ENCODE data around the gene DNAH17.

Gene DNAH17, protein sequence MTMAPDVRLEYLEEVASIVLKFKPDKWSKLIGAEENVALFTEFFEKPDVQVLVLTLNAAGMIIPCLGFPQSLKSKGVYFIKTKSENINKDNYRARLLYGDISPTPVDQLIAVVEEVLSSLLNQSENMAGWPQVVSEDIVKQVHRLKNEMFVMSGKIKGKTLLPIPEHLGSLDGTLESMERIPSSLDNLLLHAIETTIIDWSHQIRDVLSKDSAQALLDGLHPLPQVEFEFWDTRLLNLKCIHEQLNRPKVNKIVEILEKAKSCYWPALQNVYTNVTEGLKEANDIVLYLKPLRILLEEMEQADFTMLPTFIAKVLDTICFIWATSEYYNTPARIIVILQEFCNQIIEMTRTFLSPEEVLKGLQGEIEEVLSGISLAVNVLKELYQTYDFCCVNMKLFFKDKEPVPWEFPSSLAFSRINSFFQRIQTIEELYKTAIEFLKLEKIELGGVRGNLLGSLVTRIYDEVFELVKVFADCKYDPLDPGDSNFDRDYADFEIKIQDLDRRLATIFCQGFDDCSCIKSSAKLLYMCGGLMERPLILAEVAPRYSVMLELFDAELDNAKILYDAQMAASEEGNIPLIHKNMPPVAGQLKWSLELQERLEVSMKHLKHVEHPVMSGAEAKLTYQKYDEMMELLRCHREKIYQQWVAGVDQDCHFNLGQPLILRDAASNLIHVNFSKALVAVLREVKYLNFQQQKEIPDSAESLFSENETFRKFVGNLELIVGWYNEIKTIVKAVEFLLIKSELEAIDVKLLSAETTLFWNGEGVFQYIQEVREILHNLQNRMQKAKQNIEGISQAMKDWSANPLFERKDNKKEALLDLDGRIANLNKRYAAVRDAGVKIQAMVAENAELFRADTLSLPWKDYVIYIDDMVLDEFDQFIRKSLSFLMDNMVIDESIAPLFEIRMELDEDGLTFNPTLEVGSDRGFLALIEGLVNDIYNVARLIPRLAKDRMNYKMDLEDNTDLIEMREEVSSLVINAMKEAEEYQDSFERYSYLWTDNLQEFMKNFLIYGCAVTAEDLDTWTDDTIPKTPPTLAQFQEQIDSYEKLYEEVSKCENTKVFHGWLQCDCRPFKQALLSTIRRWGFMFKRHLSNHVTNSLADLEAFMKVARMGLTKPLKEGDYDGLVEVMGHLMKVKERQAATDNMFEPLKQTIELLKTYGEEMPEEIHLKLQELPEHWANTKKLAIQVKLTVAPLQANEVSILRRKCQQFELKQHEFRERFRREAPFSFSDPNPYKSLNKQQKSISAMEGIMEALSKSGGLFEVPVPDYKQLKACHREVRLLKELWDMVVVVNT (N-terminal part only)

DNA sequence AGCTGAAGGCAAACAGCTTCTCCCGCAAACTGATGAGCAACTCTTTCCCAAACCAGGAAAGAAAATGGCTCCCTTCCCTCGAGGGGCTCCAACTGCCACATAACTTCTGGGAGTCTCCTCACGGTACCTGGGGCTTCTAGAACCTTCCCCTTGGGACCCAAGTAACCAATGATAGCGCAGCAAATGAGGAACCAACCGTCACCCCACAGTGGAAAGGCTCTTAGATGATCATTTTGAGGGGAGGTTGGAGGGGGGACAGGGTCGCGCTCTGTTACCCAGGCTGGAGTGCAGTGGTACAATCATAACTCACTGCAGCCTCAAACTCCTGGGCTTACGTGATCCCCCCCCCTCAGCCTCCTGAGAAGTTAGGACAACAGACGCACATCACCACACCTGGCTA, at the start of gene DNAH17:
DNAH17 (minus strand) TSS at position 101 of the 400 bp plus-strand sequence. CDS start 2,339 bp downstream, outside the sequence.
- Histone ChIP-seq H3K36me3 (ENCODE audit: insufficient read depth, low read length) (no peaks in the 10 kb centered on the region), H3K27ac (ENCODE audit: low read depth, low read length) (no peak within 1 kb of the TSS), H3K4me3 (ENCODE audit: low read depth in 1 of 2, low read length in 2 of 2) (no peak within 1 kb of the TSS), H3K27me3 (ENCODE audit: control insufficient read depth in 1 of 2, insufficient read depth in 2 of 2, low read length in 2 of 2) (no peaks in the 10 kb centered on the region), H3K4me1 (ENCODE audit: insufficient read depth, low read length) (no peaks in the 10 kb centered on the region), H3K9ac (ENCODE audit: low read length) (no peak within 1 kb of the TSS), H3K9me3 (ENCODE audit: low read length) (no peaks in the 10 kb centered on the region)

DNA sequence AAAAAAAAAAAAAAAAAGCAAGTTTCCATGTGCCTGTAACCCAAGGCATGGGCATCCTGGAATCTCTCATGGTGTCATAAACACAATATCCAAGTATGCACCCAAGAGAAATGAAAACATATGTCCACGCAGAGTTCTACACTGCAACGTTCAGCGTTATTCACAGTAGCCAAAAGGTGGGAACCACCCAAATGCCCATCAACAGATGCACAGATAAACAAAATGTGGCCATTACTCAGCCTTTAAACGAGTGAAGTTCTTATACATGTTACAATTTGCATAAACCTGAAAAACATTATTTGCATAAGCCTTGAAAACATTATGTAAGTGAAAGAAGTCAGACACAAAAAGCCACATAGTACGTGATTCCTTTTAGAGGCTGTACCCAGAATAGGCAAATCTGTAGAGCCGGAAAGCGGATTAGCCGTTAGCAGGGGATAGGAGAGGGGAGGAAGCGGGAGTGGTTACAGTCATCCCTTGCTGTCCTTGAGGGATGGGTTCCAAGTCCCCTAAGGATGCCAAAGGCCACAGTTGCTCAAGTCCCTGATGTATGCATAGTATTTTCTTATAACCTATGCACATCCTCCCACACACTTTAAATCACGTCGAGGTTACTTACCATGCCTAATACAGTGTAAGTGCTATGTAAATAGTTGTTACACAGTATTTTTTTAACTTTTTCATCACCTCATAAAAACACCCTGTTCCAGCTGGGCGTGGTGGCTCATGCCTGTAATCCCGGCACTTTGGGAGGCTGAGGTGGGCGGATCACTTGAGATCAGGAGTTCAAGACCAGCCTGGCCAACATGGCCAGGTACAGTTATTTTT, 47.3 kb upstream of the DNAH17 start:
- H3K9ac ChIP-seq (ENCODE audit: low read length): no peak overlapping the region

DNA sequence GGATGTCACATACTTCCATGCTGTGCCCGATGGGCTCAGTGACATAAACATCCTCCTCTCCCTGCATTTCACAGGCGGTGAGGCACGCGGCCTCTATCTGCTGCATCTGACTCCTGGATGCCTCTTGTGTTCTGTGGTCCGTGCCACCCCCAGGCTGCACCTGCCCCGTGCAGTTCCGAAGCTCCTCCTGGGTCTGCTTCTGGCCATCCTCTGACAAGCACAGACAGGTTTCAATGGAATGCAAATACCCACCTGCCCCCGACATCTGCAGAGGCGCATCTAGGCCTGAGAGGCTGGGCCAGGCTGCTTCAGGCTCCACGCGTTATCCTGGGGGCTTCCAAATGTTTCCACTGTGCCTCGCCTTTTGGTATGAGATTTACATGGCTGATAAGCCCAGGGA, 46.3 kb upstream of the DNAH17 start:
- Histone ChIP-seq H3K27me3 (ENCODE audit: control insufficient read depth in 1 of 2, insufficient read depth in 2 of 2, low read length in 2 of 2) (no peaks in the 10 kb centered on the region), H3K4me3 (ENCODE audit: low read depth in 1 of 2, low read length in 2 of 2) (no peak overlapping the region), H3K9ac (ENCODE audit: low read length) (no peak overlapping the region), H3K4me1 (ENCODE audit: insufficient read depth, low read length) (no peaks in the 10 kb centered on the region), H3K9me3 (ENCODE audit: low read length) (no peaks in the 10 kb centered on the region), H3K27ac (ENCODE audit: low read depth, low read length) (no peak overlapping the region), H3K36me3 (ENCODE audit: insufficient read depth, low read length) (no peaks in the 10 kb centered on the region)

More for the DNA sequence above, 47.3 kb upstream of the DNAH17 start:
- Histone ChIP-seq H3K9me3 (ENCODE audit: low read length) (no peaks in the 10 kb centered on the region), H3K4me3 (ENCODE audit: low read depth in 1 of 2, low read length in 2 of 2) (no peak overlapping the region), H3K36me3 (ENCODE audit: insufficient read depth, low read length) (no peaks in the 10 kb centered on the region), H3K27me3 (ENCODE audit: control insufficient read depth in 1 of 2, insufficient read depth in 2 of 2, low read length in 2 of 2) (no peaks in the 10 kb centered on the region), H3K27ac (ENCODE audit: low read depth, low read length) (no peak overlapping the region), H3K4me1 (ENCODE audit: insufficient read depth, low read length) (no peaks in the 10 kb centered on the region)

DNA sequence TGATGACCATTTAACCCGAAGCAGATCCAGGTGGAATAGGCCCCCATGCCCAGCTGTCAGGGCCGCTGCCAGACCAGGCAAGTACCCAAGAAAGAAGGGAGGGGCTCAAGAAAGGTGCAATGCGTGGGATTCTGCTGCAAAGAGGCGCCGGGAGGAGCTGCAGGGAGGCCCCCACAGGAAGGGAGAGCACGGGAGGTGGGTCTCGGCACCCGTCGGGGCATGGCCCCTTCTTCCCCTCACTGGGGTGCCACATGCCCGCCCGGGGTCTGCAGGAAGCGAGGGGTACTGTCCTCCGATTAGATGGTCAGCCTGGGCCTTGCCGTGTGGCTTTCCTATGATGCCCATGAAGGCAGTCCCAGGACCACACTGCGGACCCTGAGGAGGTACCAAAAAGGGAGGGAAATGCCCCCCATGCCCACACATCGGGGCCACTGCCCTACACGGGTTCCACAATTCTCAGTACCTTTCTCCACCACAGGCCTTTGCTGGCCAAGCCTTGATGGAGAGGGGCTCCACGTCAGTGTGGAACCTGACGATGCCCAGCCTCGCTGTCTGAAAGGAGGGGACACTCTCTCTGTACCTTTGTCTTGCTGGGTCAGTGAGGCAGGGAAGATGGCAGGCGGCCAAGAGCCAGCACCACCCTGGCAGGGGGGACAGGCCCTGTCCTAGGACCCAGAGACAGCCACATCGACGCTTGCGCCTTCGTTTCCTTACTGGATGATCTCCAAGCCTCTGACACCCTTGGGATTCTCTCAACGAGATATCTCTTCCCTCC, 45.5 kb upstream of the DNAH17 start:
- Histone ChIP-seq H3K4me3 (ENCODE audit: low read depth in 1 of 2, low read length in 2 of 2) (no peak overlapping the region), H3K27ac (ENCODE audit: low read depth, low read length) (no peak overlapping the region), H3K9ac (ENCODE audit: low read length) (no peak overlapping the region), H3K36me3 (ENCODE audit: insufficient read depth, low read length) (no peaks in the 10 kb centered on the region), H3K9me3 (ENCODE audit: low read length) (no peaks in the 10 kb centered on the region), H3K27me3 (ENCODE audit: control insufficient read depth in 1 of 2, insufficient read depth in 2 of 2, low read length in 2 of 2) (no peaks in the 10 kb centered on the region), H3K4me1 (ENCODE audit: insufficient read depth, low read length) (peaks cover 3% of the 10 kb centered on the region)

DNA sequence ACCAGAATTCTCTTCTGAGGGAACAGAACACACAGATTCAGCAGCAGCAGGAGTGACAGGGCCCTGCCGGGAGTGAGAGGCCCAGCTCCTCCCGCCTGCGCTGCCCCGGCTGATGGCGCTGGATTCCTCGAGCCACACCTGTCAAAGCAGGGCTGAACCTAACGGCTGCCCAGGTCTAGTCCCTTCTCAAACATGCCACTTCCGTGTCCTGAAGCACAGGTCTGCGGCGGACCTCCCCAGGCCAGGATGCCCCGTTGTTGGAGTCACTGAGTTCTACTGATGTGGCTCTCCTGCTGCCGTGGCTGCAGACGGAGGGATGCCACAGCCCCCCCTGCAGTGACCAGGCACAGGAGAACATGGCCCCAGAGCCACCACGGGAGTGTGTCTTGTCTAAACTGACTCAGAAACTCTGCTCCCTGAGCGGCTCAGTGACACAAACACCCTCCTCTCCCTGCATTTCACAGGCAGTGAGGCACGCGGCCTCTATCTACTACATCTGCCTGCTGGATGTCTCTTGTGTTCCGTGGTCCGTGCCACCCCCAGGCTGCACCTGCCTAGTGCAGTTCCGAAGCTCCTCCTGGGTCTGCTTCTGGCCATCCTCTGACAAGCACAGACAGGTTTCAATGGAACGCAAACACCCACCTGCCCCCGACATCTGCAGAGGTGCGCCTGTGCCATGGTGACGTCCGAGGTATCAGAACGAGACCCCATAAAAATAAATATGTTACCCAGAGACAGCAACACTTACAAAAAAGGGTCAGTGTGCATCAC, 44.7 kb upstream of the DNAH17 start:
- no peaks in the 10 kb centered on the region for H3K9me3 ChIP-seq (ENCODE audit: low read length)
- H3K36me3 ChIP-seq (ENCODE audit: insufficient read depth, low read length): no peaks in the 10 kb centered on the region
- H3K27ac ChIP-seq (ENCODE audit: low read depth, low read length): no peak overlapping the region
- H3K9ac ChIP-seq (ENCODE audit: low read length): no peak overlapping the region
- no peaks in the 10 kb centered on the region for H3K27me3 ChIP-seq (ENCODE audit: control insufficient read depth in 1 of 2, insufficient read depth in 2 of 2, low read length in 2 of 2)
- H3K4me1 ChIP-seq (ENCODE audit: insufficient read depth, low read length): peaks cover 10% of the 10 kb centered on the region
- no peak overlapping the region for H3K4me3 ChIP-seq (ENCODE audit: low read depth in 1 of 2, low read length in 2 of 2)

DNA sequence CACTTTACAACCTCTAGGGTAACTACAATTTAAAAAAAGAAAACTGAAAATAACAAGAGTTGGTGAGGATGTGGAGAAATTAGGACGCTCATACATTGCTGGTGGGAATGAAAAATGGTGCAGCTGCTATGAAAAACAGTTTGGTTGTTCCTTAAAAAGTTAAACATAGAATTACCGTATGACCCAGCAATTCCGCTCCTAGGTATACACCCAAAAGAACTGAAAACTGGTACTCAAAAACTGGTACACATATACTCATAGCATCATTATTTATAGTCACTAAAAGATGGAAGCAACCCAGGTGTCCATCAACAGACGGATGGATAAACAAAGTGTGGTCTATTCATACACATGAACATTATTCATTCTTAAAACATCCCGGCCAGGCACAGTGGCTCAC, 42.9 kb upstream of the DNAH17 start:
- H3K4me1 ChIP-seq (ENCODE audit: insufficient read depth, low read length): peaks cover 13% of the 10 kb centered on the region
- H3K9ac ChIP-seq (ENCODE audit: low read length): no peak overlapping the region
- no peaks in the 10 kb centered on the region for H3K27me3 ChIP-seq (ENCODE audit: control insufficient read depth in 1 of 2, insufficient read depth in 2 of 2, low read length in 2 of 2)
- no peaks in the 10 kb centered on the region for H3K9me3 ChIP-seq (ENCODE audit: low read length)
- H3K36me3 ChIP-seq (ENCODE audit: insufficient read depth, low read length): no peaks in the 10 kb centered on the region
- no peak overlapping the region for H3K27ac ChIP-seq (ENCODE audit: low read depth, low read length)
- no peak overlapping the region for H3K4me3 ChIP-seq (ENCODE audit: low read depth in 1 of 2, low read length in 2 of 2)

DNA sequence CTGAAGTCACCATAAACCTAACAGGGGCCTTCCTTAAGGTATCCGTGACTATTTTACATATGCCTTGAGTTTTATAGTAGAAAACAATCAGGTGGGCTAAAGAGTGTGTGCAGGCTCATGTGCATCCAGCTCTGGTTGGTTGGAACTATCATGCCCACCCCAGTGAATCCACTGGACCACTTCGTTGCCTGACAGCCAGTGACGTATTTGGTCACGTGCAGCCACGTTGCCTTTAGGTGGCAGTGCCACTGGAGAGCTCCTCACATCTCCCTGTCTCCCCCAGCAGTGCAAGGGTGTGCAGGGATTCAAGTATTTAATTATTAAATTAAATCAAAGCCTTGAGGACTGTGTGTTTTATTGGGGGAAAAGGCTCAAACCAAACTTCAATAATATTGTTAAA, 42.1 kb upstream of the DNAH17 start:
- H3K4me1 ChIP-seq (ENCODE audit: insufficient read depth, low read length): peaks cover 13% of the 10 kb centered on the region
- H3K9me3 ChIP-seq (ENCODE audit: low read length): no peaks in the 10 kb centered on the region
- H3K4me3 ChIP-seq (ENCODE audit: low read depth in 1 of 2, low read length in 2 of 2): no peak overlapping the region
- H3K27ac ChIP-seq (ENCODE audit: low read depth, low read length): no peak overlapping the region
- H3K27me3 ChIP-seq (ENCODE audit: control insufficient read depth in 1 of 2, insufficient read depth in 2 of 2, low read length in 2 of 2): no peaks in the 10 kb centered on the region
- no peaks in the 10 kb centered on the region for H3K36me3 ChIP-seq (ENCODE audit: insufficient read depth, low read length)
- H3K9ac ChIP-seq (ENCODE audit: low read length): no peak overlapping the region

DNA sequence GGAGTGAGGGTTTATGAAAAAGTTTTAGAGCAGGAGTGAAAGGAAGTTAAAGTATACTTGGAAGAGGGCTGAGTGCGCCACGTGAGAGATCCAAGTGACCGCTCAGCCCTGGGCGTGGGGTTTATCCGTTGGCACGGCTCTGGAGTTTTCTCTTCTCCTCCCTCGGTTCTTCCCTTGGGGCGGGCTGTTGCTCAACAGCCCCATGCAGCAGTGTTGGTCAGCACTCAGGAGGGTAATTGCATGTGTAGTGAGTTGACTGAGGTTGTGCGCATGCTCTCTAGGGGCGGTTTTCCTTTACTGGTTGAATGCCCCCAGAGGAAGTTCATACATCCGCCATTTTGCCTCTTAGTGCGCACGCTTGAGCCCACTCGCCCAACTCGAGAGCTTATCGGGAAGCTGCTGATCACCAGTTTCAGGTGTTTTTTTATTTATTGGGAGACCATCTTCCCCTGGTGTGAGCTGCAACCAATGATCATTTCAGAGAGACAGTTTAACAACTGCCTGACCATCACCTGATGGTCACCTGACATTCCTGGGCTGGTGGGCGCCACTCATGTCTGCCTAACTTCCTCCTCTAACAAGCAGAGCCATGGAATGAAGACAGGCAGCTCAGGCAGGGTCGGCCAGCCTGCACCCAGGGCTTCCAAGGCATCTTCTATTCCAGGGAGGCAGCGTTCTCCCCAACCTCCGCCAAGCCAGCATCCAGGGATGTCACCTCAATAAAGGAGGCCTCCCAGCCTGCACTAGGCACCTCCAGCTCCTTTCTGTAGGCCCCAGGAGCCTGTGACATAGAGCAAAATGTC, 41.3 kb upstream of the DNAH17 start:
- H3K36me3 ChIP-seq (ENCODE audit: insufficient read depth, low read length): no peaks in the 10 kb centered on the region
- no peak overlapping the region for H3K27ac ChIP-seq (ENCODE audit: low read depth, low read length)
- no peaks in the 10 kb centered on the region for H3K9me3 ChIP-seq (ENCODE audit: low read length)
- peaks cover 13% of the 10 kb centered on the region for H3K4me1 ChIP-seq (ENCODE audit: insufficient read depth, low read length)
- H3K9ac ChIP-seq (ENCODE audit: low read length): no peak overlapping the region
- no peak overlapping the region for H3K4me3 ChIP-seq (ENCODE audit: low read depth in 1 of 2, low read length in 2 of 2)
- no peaks in the 10 kb centered on the region for H3K27me3 ChIP-seq (ENCODE audit: control insufficient read depth in 1 of 2, insufficient read depth in 2 of 2, low read length in 2 of 2)

DNA sequence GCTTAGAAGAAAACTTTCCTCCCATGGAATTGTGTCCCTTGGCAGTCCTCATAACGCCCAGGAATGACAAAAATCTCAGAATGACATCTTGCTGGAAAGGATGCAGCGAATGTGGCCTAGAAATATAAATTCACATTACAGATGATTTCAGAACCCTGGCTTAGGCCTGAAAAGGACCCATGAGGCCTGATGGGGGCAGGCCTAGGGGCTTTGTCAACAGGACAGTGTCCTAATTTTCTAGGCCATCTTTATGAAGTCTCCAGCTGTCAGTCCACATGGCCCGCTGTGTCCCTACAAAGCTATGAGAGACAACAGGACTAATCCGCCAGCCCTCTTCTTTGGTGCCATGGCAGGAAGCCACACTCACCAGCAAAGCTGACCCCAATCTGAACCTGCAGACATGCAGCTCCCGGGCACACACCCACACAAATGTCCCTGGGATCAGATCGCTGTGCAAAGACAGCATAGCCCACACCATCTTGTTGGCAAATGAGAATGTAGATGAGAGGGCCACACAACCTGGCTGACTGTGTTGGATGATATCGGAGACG, 40.4 kb upstream of the DNAH17 start:
- Histone ChIP-seq H3K27ac (ENCODE audit: low read depth, low read length) (no peak overlapping the region), H3K27me3 (ENCODE audit: control insufficient read depth in 1 of 2, insufficient read depth in 2 of 2, low read length in 2 of 2) (no peaks in the 10 kb centered on the region), H3K4me1 (ENCODE audit: insufficient read depth, low read length) (peaks cover 13% of the 10 kb centered on the region), H3K36me3 (ENCODE audit: insufficient read depth, low read length) (no peaks in the 10 kb centered on the region), H3K4me3 (ENCODE audit: low read depth in 1 of 2, low read length in 2 of 2) (no peak overlapping the region), H3K9me3 (ENCODE audit: low read length) (no peaks in the 10 kb centered on the region), H3K9ac (ENCODE audit: low read length) (no peak overlapping the region)
